SKM-1 (cell line): ENCODE data around the gene SCYL2.
"Not testable (repeated sequence)": the region's sequence is repeated elsewhere in the genome, so short reads cannot be mapped to it uniquely, and the experiment has no call there.

ENCODE experiments used
- DNase-seq: peaks from one replicate; lab custom pipeline; 2025; ENCODE audit not compliant: unreplicated experiment; lab: John Stamatoyannopoulos, UW

The SCYL2 gene

GRCh38 chr12:100265107-100265506, 1.9 kb upstream of the SCYL2 start:
- not testable (repeated sequence) for DNase-seq

GRCh38 chr12:100265732-100266584, 1.0 kb upstream of the SCYL2 start:
- no peak for DNase-seq

GRCh38 chr12:100266585-100266834, 467 bp upstream of the SCYL2 start:
- no peak for DNase-seq

- DNase-seq, result no peak
These were observed 765 bp downstream of the SCYL2 start for GRCh38 chr12:100267603-100268281.

- DNase-seq, result no peak
These were observed 2.0 kb downstream of the SCYL2 start for GRCh38 chr12:100268835-100269564.

- no peak for DNase-seq
These were observed 6.8 kb downstream of the SCYL2 start for GRCh38 chr12:100273782-100274181.

GRCh38 chr12:100274291-100274690, 7.3 kb downstream of the SCYL2 start:
- no peak for DNase-seq

GRCh38 chr12:100279159-100279558, 12.2 kb downstream of the SCYL2 start:
- no peak for DNase-seq

- no peak for DNase-seq
These were observed 12.7 kb downstream of the SCYL2 start for GRCh38 chr12:100279607-100280244.

GRCh38 chr12:100284556-100284955, 17.6 kb downstream of the SCYL2 start:
- DNase-seq, result not testable (repeated sequence)

- no peak for DNase-seq
These were observed 22.1 kb downstream of the SCYL2 start for GRCh38 chr12:100289038-100289437.

- DNase-seq, result no peak
These were observed 23.0 kb downstream of the SCYL2 start for GRCh38 chr12:100290016-100290415.

- no peak for DNase-seq
These were observed 26.0 kb downstream of the SCYL2 start for GRCh38 chr12:100293017-100293416.

GRCh38 chr12:100294366-100294765, 27.4 kb downstream of the SCYL2 start:
- not testable (repeated sequence) for DNase-seq

GRCh38 chr12:100295764-100296555, 29.0 kb downstream of the SCYL2 start:
- DNase-seq, result no peak

GRCh38 chr12:100302081-100302480, 35.1 kb downstream of the SCYL2 start:
- no peak for DNase-seq

- DNase-seq, result no peak
These were observed 36.9 kb downstream of the SCYL2 start for GRCh38 chr12:100303831-100304230.

GRCh38 chr12:100304334-100304733, 37.4 kb downstream of the SCYL2 start:
- DNase-seq, result not testable (repeated sequence)

- DNase-seq, result not testable (repeated sequence)
These were observed 41.2 kb downstream of the SCYL2 start for GRCh38 chr12:100308138-100308537.

- no peak for DNase-seq
These were observed 44.3 kb downstream of the SCYL2 start for GRCh38 chr12:100311317-100311716.

GRCh38 chr12:100317371-100317770, 50.4 kb downstream of the SCYL2 start:
- no peak for DNase-seq
